Activated naive CD4-positive, alpha-beta T cell treated with anti-CD3 and anti-CD28 coated beads, Interleukin-2, amount 10 ng/mL, durations not matched to agents 7 days and 5 days (primary cell): ENCODE measurements around the gene TENT5C.

Experiments
- CTCF ChIA-PET: fragments of 350-600 bp; sonication (Branson Sonifier 250); formaldehyde crosslinking; loops from one replicate; lab custom pipeline; 2021; ENCODE audit warnings: antibody characterized with exemption; lab: Charles Lee
- DNase-seq: peaks from one replicate; pipeline ENCODE4 v3.0.0-alpha.2; 2020
- H3K27ac Mint-ChIP-seq: one replicate; pipeline ENCODE4 v1.8.0; 2021; ENCODE audit warnings: mild to moderate bottlenecking, moderate library complexity, mixed read lengths
- H3K27me3 Mint-ChIP-seq: one replicate; pipeline ENCODE4 v1.8.0; 2021; ENCODE audit warnings: mild to moderate bottlenecking, mixed read lengths
- H3K36me3 Mint-ChIP-seq: one replicate; pipeline ENCODE4 v1.8.0; 2021; ENCODE audit warnings: mixed read lengths
- H3K4me1 Mint-ChIP-seq: one replicate; pipeline ENCODE4 v1.8.0; 2021; ENCODE audit warnings: mixed read lengths
- H3K4me3 Mint-ChIP-seq: one replicate; pipeline ENCODE4 v1.8.0; 2021; ENCODE audit warnings: mild to moderate bottlenecking, moderate library complexity, mixed read lengths
- H3K9me3 Mint-ChIP-seq: one replicate; pipeline ENCODE4 v1.8.0; 2021; ENCODE audit warnings: mixed read lengths

Gene TENT5C

GRCh38 chr1:117589544-117589943 is 16.3 kb upstream of the TENT5C start:
- Mint-ChIP-seq H3K27me3 (peaks cover 45% of the 10 kb centered on the region), H3K9me3 (no peaks in the 10 kb centered on the region)

GRCh38 chr1:117590273-117590925 is 15.4 kb upstream of the TENT5C start:
- no peaks in the 10 kb centered on the region for H3K4me1 Mint-ChIP-seq
- H3K4me3 Mint-ChIP-seq, result no peak overlapping the region
- peaks cover 46% of the 10 kb centered on the region for H3K27me3 Mint-ChIP-seq
- DNase-seq, result no peak
- CTCF ChIA-PET, result interaction anchor here (1.4 kb wide), 1 partner anchor 55 kb away, joined by 5 read pairs; no protein-coding TSS in a partner anchor
- H3K36me3 Mint-ChIP-seq, result no peaks in the 10 kb centered on the region
- no peaks in the 10 kb centered on the region for H3K9me3 Mint-ChIP-seq
- H3K27ac Mint-ChIP-seq, result no peak overlapping the region

More at GRCh38 chr1:117589544-117589943, 16.3 kb upstream of the TENT5C start:
- Mint-ChIP-seq H3K4me3 (no peak overlapping the region), H3K27ac (no peak overlapping the region), H3K36me3 (no peaks in the 10 kb centered on the region), H3K4me1 (no peaks in the 10 kb centered on the region)
- CTCF ChIA-PET, result no interaction called here
- no peak for DNase-seq

GRCh38 chr1:117591252-117591651 is 14.6 kb upstream of the TENT5C start:
- Mint-ChIP-seq H3K4me3 (no peak overlapping the region), H3K36me3 (no peaks in the 10 kb centered on the region), H3K27me3 (peaks cover 54% of the 10 kb centered on the region), H3K4me1 (no peaks in the 10 kb centered on the region), H3K9me3 (no peaks in the 10 kb centered on the region), H3K27ac (no peak overlapping the region)
- CTCF ChIA-PET, result interaction anchor here (0.7 to 1.4 kb wide), 2 partner anchors 56 to 167 kb away, joined by 3 to 5 read pairs; no protein-coding TSS in a partner anchor
- DNase-seq, result no peak

- no peaks in the 10 kb centered on the region for H3K9me3 Mint-ChIP-seq
- no peaks in the 10 kb centered on the region for H3K36me3 Mint-ChIP-seq
- peaks cover 60% of the 10 kb centered on the region for H3K27me3 Mint-ChIP-seq
- H3K4me3 Mint-ChIP-seq, result no peak overlapping the region
- H3K27ac Mint-ChIP-seq, result no peak overlapping the region
- CTCF ChIA-PET, result no interaction called here
- no peaks in the 10 kb centered on the region for H3K4me1 Mint-ChIP-seq
- no peak for DNase-seq
Observed at GRCh38 chr1:117592155-117592554, 13.7 kb upstream of the TENT5C start.

- CTCF ChIA-PET, result interaction anchor here (0.8 to 1.7 kb wide), 4 partner anchors 13 to 80 kb away, joined by 3 to 9 read pairs (median 4); no protein-coding TSS in a partner anchor
- H3K27me3 Mint-ChIP-seq, result peaks cover 63% of the 10 kb centered on the region
- no peak overlapping the region for H3K4me3 Mint-ChIP-seq
- no peak for DNase-seq
- no peaks in the 10 kb centered on the region for H3K9me3 Mint-ChIP-seq
- no peak overlapping the region for H3K27ac Mint-ChIP-seq
- H3K4me1 Mint-ChIP-seq, result no peaks in the 10 kb centered on the region
- no peaks in the 10 kb centered on the region for H3K36me3 Mint-ChIP-seq
Observed at GRCh38 chr1:117594261-117594990, 11.4 kb upstream of the TENT5C start.

GRCh38 chr1:117596023-117596720 is 9.7 kb upstream of the TENT5C start:
- peaks cover 73% of the 10 kb centered on the region for H3K27me3 Mint-ChIP-seq
- no peaks in the 10 kb centered on the region for H3K9me3 Mint-ChIP-seq
- H3K36me3 Mint-ChIP-seq, result no peaks in the 10 kb centered on the region
- DNase-seq, result no peak
- no peak overlapping the region for H3K27ac Mint-ChIP-seq
- H3K4me3 Mint-ChIP-seq, result no peak overlapping the region
- CTCF ChIA-PET, result no interaction called here
- no peaks in the 10 kb centered on the region for H3K4me1 Mint-ChIP-seq

GRCh38 chr1:117598489-117598888 is 7.4 kb upstream of the TENT5C start:
- CTCF ChIA-PET, result no interaction called here
- Mint-ChIP-seq H3K36me3 (no peaks in the 10 kb centered on the region), H3K27me3 (peaks cover 81% of the 10 kb centered on the region), H3K9me3 (no peaks in the 10 kb centered on the region), H3K4me3 (no peak overlapping the region), H3K27ac (no peak overlapping the region), H3K4me1 (no peaks in the 10 kb centered on the region)
- DNase-seq, result no peak

GRCh38 chr1:117599286-117600221 is 6.3 kb upstream of the TENT5C start:
- CTCF ChIA-PET, result no interaction called here
- Mint-ChIP-seq H3K36me3 (no peaks in the 10 kb centered on the region), H3K4me1 (peaks cover 3% of the 10 kb centered on the region), H3K9me3 (no peaks in the 10 kb centered on the region), H3K27me3 (peaks cover 72% of the 10 kb centered on the region), H3K4me3 (no peak overlapping the region), H3K27ac (no peak overlapping the region)
- DNase-seq, result no peak

- Mint-ChIP-seq H3K9me3 (no peaks in the 10 kb centered on the region), H3K27me3 (peaks cover 70% of the 10 kb centered on the region), H3K36me3 (no peaks in the 10 kb centered on the region), H3K27ac (no peak overlapping the region), H3K4me3 (no peak overlapping the region), H3K4me1 (peaks cover 12% of the 10 kb centered on the region)
- DNase-seq, result no peak
- CTCF ChIA-PET, result no interaction called here
Observed at GRCh38 chr1:117600325-117600943, 5.4 kb upstream of the TENT5C start.

GRCh38 chr1:117600966-117601365 is 4.9 kb upstream of the TENT5C start:
- Mint-ChIP-seq H3K27me3 (peaks cover 67% of the 10 kb centered on the region), H3K4me3 (no peak overlapping the region), H3K9me3 (no peaks in the 10 kb centered on the region), H3K27ac (no peak overlapping the region), H3K36me3 (no peaks in the 10 kb centered on the region), H3K4me1 (peaks cover 14% of the 10 kb centered on the region)
- no peak for DNase-seq
- CTCF ChIA-PET, result interaction anchor here (1.0 kb wide), 1 partner anchor 65 kb away, joined by 3 read pairs; no protein-coding TSS in a partner anchor

GRCh38 chr1:117602862-117603261 is 3.0 kb upstream of the TENT5C start:
- H3K27ac Mint-ChIP-seq, result no peak overlapping the region
- H3K9me3 Mint-ChIP-seq, result no peaks in the 10 kb centered on the region
- peaks cover 3% of the 10 kb centered on the region for H3K36me3 Mint-ChIP-seq
- H3K4me3 Mint-ChIP-seq, result no peak overlapping the region
- peaks cover 20% of the 10 kb centered on the region for H3K4me1 Mint-ChIP-seq
- CTCF ChIA-PET, result interaction anchor here (1.1 kb wide), 1 partner anchor 152 kb away, joined by 4 read pairs; no protein-coding TSS in a partner anchor
- H3K27me3 Mint-ChIP-seq, result peaks cover 51% of the 10 kb centered on the region
- DNase-seq, result no peak

- DNase-seq, result no peak
- Mint-ChIP-seq H3K9me3 (no peaks in the 10 kb centered on the region), H3K36me3 (peaks cover 24% of the 10 kb centered on the region), H3K27me3 (peaks cover 27% of the 10 kb centered on the region), H3K4me3 (peak overlapping the region; percentile 97), H3K27ac (peak overlapping the region; percentile 80), H3K4me1 (peaks cover 44% of the 10 kb centered on the region)
- CTCF ChIA-PET, result interaction anchor here (1.9 to 2.4 kb wide), 2 partner anchors 69 to 149 kb away, joined by 8 to 11 read pairs; no protein-coding TSS in a partner anchor
Observed at GRCh38 chr1:117605164-117605773, 579 bp upstream of the TENT5C start.
